Measurements from ENCODE around the gene PPP2R5D.
A peak's percentile ranks its signal among the peaks of the same experiment; 100 is the strongest.

PPP2R5D gene

DNA sequence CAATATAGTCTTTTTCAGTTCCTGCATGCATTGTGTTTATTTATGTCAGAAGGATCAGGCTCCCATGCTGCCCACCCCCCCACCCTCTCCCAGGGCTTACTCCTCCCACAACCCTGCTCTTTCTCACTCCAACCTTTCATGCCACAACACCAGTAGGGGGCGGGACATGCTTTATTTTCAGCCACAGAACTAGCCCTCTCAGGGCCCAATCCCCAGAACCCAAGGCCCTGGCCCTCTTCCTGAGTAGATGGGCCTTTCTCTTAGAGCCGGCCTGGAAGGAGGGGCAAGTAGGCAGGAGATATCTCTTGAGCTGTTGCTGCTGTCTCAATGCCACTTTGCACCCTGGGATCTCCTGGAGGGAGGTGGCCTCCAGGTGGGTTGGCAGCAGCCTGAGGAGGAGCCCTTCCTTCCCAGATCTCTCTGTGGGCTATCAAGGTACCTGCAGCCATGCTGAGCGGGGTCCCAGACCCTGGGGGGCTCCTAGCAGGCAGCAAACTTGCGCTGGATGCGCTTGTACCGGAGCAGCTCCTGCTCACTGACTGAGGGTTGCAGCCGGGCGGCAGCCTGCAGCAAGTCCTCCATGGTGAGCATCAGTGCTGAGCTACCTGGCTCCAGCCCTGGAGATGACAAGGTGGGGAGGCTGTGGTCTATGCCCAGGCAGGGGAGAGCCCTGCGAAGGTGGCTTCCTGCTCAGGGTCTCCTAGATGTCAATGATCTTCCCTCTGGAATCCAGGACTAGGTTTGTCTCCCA, 20.3 kb upstream of the PPP2R5D start:
- no peak for DNase-seq

DNA sequence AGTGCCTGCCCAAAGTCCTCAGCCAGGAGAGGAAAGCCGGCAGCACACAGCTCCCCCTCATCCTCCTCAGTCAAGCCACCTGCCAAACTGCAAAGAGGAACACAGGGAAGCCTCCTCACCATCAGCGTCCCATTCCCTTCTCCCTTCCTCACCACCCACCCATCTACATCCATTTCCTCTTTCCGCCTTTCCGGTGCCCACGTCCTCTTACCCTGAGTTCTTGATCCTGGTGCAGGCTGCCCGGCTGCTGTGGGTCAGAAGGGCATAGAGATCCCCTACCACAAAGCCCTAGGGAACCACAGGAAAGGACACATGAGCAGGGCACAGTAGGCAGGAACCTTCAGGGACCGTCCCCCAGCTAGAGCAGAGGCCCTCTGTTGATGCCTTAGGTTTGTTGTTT, 17.8 kb upstream of the PPP2R5D start:
- no peak for DNase-seq

DNA sequence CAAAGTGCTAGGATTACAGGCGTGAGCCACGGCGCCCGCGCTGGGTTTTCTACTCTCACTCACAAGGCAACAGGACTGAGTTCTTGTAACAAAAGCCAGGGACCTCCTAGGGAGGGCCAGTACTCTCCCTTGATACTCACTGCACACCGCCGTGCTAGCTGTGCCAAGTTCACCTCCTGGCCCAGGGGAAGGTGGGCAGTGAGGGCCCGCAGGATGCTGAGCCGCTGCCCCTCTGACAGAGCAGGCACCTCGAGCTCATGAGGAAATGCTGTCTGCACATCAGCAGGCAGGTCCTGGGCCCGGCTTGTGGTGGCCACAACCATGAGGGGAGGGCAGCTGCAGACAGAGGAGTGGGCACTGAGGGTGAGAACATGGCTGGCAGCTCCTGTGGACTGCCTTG, 17.1 kb upstream of the PPP2R5D start:
- no peak for DNase-seq

DNA sequence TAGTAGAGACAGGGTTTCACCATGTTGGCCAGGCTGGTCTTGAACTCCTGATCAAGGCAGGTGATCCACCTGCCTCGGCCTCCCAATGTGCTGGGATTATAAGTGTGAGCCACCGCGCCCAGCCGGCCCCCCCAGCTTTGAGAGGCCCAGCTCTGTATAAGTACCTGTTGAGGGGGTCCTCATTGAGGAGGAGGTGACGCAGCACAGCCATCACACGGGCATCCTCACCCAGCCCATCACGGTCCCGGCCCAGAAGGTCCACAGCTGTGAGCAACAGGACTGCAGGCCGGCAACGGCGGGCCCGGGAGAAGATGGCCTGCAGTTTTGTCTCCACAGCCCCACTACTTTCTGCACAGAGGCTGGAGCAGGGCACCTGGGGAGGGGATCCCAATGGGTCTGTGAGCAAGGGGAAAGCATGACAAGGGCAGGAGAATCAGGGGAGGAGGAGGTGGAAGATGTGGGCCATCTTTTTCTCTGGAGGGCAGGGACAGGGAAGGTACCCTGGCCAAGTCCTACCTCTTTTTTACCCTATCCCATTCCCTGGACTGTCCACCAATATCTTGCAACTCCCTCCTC, 16.2 kb upstream of the PPP2R5D start:
- DNase-seq: no peak

DNA sequence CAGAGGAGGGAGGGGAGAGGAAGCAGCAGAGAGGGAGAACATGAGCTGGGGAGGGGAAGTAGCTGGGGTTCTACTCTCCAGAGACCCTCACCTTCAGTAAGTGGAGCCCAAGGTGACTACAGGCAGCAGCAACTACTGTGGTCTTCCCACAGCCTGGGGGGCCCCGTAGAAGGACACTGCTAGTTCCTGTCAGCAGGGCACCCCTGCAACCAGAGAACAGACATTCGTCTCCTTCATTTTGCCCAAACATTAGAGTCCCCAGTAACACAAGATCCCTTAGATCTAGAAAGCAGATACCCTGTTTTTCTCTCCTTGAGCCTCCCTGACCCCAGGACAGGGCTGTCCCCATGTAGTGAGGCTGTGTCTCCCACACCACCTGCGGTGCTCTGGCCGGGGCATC, 15.6 kb upstream of the PPP2R5D start:
- no peak for DNase-seq

DNA sequence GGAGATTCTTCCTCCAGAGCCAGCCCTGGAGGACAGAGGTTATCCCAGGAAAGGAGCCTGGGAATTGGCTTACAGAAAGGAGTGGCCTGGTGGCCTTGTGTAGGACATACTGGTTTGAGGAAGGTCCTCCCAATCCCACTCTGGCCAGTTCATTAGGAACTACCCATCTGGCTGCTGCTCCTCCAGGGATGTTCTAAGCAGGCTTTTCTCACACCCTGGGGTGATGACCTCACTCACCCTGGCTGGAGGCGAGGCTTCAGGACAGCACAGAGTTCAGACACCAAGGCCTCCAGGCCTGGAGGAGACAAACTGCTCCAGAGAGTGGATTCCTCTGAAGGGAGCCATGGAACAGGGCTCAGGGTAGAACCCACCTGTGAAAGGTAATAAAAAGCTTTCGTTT, 14.9 kb upstream of the PPP2R5D start:
- no peak for DNase-seq

DNA sequence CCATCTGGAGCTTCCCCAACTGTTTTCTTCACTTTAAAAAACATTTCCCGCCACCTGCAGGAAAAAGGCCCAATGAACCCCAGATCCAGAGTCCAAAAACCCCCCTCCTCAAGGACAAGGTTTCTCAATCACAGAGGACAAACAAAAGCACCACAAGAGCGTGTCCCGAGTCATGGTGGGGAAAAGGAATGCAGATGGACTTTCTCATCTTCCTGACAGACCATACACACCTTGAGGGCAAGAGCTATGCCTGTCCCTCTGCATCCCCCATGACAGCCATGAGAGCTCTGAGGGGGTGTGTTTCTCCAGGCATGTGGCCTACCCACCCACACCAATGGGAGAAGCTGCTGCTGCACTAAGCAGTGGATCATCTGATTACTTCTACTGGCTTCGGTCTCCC, 14.4 kb upstream of the PPP2R5D start:
- DNase-seq: no peak

DNA sequence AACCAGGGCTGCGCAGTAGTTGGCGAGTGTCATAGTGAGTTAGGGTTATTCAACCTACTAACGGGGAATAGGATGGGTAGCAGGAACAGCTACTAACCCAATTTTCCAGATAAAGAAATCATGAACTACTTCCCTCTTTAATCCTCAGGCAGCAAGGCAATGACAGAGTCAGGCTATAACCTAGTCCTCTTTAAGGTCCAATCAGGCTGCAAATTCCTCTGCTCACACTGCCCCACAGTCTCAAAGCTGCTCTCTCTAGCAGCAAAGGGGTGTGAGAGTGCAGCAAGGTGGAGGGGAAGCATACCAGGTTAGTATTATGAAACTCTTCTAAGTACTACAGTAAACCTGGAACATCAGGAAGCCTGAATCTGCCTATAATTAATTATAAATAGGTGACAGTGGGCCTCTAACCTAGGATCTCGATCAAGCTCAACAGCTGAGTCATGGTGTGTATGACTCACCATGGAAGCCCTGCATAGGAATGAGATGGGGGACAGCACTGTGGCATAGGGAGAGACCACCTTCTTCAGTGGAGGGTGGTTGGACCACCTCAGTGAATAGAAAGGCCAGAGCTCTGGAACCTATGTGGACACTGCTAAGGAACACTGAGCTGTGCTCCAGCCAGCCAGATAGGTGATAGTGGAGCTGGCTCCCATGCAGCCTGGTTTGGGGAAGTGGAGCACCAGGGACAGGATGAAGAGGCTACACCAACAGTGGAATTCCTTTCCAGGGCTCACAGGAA, 13.3 kb upstream of the PPP2R5D start:
- DNase-seq: no peak

DNA sequence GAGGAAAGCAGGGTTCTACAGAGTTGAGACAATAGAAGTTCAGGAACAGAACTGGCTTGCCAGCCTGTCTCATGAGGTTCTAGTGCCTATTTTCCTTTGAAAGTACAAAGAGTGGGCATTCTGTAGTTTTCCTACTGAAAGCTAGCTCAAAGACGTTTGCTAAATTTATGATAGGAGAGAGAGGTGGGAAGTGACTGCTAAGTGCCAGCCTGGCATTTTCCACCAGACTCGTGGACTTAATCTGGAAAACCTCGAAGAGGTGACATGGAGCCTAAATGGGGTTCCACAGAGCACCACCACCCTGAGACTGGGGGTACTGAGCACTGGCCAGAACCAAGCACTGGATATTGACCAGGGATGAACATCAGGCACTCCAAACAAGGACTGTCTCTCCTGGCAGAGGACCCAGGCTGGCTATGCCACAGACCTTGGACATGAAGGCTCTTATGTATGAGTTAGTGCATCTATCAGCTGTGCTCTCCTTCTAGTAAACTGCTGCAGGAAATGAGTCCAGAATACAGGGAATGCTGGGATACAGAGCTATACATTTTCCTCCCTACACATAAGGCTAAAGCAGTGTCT, 12.5 kb upstream of the PPP2R5D start:
- no peak for DNase-seq

DNA sequence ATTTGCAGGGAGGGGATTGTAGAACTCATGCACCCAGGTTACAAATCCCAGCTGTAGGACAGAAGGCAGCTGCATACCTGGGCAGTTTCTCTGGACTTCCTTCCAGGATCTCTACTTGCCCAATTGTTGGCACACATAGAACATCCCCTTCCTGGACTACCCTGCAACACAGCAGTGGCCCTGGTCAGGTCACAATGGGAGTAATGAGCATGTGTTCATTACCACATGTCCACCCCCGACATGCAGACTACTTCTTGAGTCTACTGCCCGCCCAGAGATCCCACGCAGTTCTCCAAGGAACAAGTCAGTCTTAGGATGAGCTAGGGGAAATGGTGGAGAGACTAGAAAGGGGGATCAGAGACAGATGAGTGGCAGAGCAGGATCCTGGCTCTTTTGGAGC, 10.4 kb upstream of the PPP2R5D start:
- no peak for DNase-seq

DNA sequence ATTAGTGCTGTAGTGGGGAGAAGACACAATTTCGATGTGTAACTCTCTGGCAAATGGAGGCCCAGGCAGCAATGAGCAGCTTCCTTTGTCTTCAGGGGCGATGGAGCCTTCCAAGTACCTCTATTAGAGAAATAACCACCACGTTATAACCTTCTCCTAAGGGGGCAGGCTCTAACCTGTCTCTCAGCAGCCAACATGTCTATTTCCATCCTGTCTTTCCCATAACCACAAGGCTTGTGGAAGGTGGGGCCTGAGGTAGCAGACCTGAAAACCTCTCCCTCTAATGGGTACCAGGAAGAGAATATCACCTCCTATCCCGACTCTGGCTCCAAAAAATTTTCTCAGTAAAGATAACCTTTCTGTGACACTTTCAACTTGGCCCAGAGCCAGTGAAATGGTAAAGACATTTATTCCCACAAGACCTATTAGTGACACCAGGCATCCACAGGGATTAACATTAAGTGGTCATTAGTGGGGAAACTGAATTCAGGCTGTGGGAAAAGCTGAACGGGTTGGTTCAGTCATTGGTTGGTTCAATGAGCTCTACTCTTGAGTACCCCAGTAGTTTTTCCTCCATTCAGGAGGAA, 9.4 kb upstream of the PPP2R5D start:
- no peak for DNase-seq

DNA sequence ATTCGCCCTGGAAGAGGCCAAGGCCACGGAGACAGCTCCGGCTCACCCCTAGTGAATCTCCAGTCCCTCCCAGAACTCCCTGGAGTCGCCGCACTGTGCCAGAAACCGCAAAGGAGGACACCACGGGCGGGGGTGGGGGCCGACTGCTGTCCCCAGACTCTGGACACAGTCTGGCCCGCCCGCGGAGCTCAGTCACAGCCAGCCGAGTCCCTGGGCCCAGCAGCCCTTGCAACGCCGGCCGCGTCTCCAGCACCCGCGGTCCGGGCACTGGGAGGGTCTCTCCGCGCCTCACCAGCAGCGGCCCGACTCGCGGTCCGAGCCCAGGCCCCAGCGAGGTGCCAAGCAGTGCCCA, 5.9 kb upstream of the PPP2R5D start:
- DNase-seq: no peak

DNA sequence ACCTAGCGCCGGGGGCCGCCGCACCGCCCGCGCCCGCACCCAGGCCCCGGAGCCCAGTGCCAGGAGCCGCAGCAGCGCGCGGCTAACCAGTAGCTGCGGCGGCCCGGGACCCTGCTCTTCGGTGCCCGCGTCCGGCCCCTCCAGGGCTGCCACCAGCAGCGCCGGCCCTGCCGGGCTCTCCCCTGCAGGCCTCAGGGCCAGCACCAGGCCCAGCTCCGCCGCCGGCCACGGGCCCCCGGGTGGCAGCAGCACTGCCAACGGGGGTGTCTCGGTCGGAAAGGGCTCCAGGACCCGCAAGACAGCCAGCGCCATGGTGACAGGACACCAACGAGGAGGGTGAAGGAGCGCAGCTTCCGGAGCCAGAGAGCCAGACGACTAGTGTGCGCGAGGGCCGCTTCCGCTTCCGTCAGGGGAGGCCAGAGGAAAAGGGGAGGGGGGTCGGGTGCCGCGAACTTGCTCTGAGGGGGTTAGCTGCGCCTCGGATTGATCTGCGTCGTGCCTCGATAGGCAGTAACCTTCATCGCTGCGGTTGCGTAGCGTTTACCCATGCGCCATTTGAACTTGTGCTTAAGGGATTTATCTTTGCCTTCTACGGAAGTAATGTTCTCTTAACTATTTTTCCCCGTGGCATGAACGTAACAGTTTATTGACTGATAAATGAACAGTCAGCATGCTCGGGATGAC, 5.4 kb upstream of the PPP2R5D start, which contains the start of gene PEX6:
TSS of gene PEX6 (minus strand) at position 343 of the 684 bp plus-strand sequence. CDS start at position 312, 31 bp downstream.
- peak; percentile 93 for DNase-seq

DNA sequence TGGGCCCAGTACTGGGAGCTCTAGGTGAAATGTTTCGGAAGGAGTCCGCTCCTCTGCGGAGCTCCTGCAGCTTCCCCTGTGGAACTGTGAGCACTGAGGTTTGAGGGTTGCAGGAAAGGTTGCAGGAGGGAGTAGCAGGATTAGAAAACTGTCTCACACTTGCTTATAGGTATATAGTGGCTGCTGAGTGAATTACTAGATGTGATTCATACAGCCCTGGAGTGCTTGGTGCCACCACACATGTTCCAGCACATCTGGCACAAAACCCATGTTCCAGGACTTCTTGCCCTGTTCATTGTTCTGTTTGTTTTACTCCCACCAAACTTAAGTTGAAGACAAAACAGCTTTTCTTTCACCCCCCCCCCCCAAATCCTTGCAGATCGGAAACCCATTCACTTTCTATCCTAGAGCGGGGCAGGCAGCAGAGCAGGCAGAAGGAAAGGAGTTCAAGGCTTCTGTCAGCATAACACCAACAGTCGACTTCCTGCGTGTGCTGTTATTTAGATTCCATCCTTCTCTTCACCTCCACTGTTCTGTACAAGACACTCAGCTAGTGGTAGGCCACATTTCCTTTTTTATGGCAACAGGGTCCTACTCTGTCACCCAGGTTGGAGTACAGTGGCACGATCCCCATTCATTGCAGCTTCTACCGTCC, 4.7 kb upstream of the PPP2R5D start:
- no peak for DNase-seq

DNA sequence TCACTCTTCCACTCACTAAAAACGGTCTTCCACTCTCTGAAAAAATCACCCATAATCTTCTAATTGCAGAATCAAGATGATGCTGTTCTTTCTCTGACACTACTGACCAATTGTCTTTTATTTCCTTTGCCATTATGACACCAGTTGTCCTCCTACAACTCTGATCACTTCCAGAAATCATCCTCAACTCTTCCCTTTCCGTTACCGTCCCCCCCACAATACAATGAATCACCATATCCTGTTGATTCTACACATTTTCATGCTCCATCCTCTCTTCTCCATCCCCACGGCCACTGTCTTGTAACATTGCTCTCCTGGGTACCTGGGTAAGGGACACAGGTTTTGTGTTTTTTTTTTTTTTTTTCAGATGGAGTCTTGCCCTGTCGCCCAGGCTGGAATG, 2.5 kb upstream of the PPP2R5D start:
- no peak for DNase-seq

DNA sequence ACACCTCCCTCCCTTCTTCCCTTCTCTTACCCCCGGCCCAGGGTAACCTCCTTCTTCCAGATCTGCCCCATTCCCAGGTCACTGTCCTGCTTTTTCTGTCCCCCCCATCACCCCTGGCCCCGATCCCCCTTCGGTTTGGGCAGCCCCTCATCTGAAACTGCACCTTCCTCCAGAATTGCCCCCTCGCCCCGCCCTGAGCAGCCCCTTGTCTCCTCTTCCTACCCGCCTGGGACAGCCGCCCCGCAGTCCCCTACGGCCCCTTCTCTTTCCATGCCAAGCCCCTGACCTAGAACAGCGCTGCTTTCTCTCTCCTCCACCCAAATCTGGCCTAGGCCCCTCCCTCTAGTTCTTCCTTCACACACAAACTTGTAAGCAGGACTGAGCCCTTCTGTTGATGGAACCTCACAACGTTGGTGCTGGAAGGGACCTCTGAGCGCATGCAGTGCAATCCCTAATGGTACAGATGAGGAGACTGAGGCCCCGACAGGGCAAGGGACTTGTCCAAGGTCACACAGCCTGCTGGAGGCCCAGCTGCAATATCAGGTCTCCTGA, 630 bp downstream of the PPP2R5D start:
- DNase-seq: no peak

DNA sequence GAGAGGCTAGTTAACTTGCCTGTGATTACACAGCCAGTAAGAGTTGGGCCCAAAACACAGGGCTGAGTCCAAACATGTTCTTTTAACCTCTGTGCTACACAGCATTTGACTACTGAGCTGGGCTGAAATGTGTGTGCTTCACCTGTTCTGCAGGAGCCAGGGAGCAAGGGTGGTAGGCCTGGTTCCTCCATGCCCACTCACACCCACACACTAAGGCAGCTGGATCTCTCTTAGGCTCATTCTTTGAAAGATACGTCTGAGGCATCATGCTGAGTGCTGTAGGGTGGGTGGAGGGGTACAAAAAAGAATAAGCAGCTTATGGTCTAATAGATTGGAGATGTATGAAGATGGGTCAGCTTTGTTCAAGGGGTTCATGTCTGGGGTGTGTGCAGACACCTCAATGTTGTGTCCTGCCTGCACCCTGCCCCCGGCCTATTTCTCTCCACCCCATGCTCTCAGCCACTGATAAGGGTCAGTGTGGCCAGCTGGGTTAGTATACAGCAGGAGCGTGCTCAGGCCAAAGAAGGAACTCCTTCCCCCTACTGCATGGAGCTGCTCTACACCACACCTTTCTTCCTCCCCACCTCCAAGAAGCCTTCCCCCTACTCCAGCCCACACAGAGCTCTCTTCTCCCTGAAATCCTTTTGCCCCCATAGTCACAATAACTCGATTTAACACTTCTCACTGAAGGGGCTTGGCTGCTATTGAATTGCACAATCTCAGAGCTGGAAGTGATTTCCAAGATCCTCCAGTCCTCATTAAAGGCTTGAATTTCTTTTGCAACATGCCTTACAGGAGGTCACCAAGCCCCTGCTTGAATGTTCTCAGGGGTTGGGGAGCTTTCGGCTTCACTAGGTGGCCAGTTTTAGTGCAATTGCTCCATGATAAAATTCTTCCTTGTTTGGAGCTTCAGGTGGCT, 3.4 kb downstream of the PPP2R5D start:
- DNase-seq: no peak

DNA sequence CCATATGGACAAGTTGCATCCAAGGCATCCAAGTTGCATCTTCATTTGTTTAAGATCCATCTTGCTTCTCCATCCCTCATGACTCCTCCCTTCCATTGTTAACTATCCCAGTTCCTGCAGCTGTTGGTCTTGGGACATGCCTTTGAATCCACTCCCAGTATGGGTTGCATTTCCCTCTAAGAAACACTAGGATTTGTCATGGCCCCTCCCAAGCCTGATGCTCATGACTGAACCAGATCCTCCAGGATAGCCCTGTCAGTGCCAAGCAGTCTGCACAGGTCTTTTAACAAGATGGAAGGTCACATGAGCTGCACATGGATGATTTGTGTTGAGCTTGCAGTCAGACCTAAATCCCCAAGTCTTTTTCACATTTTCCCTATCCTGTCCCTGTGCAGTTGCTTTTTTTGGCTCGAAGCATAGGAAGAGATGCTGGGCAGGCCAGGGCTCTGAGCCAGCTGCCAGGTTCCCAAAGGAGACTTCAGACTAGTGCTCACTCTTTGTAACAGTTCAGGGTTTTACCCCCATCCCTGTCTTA, 4.2 kb downstream of the PPP2R5D start:
- no peak for DNase-seq

DNA sequence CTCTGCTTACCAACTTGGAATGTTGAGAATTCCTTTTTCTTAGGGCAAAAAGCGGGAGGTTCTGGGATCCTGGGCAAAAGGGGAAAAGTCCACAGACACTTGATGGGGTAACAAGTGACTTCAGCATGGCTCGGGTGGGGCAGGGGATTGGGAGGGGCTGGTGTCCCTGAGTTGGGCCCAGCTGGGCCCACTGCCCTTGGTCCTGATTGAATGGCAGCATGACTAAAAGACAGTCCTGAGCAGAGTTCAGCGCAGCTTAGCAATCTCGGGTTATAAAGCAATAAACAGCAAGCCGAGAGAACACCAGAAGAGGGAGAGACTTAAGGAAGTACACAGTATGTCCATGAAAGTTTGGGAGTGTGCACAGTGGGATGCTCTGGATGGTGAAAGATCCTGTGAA, 5.6 kb downstream of the PPP2R5D start:
- no peak for DNase-seq

DNA sequence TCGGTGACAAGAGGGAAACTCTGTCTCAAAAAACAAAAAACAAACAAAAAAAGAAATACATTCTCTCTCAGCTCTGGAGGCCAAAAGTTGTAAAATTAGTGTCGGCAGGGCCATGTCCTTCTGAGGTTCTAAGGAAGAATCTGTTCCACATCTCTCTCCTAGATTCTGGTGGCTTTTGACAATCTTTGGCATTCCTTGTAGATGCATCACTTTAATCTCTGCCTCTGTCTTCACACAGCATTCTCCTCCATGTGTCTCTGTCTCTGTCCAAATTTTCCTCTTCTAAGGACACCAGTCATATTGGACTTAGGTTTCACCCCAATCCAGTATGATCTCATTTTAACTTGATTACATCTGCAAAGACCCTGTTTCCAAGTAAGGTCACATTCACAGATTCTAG, 9.1 kb downstream of the PPP2R5D start:
- DNase-seq: no peak

DNA sequence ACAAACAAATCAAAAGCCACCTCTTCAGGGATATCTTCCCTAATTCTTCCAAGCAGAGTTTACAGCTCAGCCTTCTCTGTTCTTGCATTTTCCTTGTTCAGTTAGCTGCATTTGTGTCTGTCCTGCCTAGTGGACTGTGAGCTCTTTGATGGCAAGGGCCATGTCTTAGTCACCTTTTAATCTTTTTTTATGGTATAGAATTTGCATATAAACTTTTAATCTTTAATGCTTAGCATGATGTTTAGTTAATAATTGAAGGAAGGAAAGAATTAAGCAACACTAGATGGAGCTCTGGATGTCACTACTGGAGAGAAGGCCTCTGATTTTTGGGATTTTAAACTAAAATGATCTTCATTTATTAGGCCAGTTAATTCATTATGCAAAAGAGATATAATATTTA, 12.1 kb downstream of the PPP2R5D start:
- DNase-seq: no peak

Data from NCI-H1105 treated with DMSO at 0.1 percent for 48 hours (cell line).